HEK293 (cell line): Measurements from ENCODE around the gene SULT1B1.

ENCODE experiments used
- CTCF ChIP-seq: fragments of 450-650 bp; formaldehyde crosslinking; IDR thresholded peaks from 2 replicates; pipeline ENCODE4 v1.5.1; 2016; ENCODE audit warnings: missing biosample characterization, missing genetic modification characterization
- ZBTB11 ChIP-seq: fragments of 450-650 bp; formaldehyde crosslinking; conservative IDR thresholded peaks from 2 replicates; pipeline ENCODE4 v1.5.1; 2016; ENCODE audit warnings: low read depth, missing biosample characterization, missing genetic modification characterization
- ZNF19 ChIP-seq: fragments of 450-650 bp; formaldehyde crosslinking; IDR thresholded peaks from 2 replicates; pipeline ENCODE4; 2016; ENCODE audit warnings: missing biosample characterization, missing genetic modification characterization, low read depth
- ZNF239 ChIP-seq: fragments of 450-650 bp; formaldehyde crosslinking; IDR thresholded peaks from 2 replicates; pipeline ENCODE4 v1.5.1; 2016; ENCODE audit warnings: missing biosample characterization, missing genetic modification characterization
- ZNF24 ChIP-seq: fragments of 450-650 bp; formaldehyde crosslinking; IDR thresholded peaks from 2 replicates; pipeline ENCODE4 v1.5.1; 2016; ENCODE audit warnings: missing biosample characterization, missing genetic modification characterization
- ZNF335 ChIP-seq: fragments of 450-650 bp; formaldehyde crosslinking; conservative IDR thresholded peaks from 2 replicates; pipeline ENCODE4 v1.5.1; 2016; ENCODE audit warnings: missing biosample characterization, missing genetic modification characterization
- ZNF404 ChIP-seq: fragments of 450-650 bp; formaldehyde crosslinking; IDR thresholded peaks from 2 replicates; pipeline ENCODE4 v1.5.1; 2017; ENCODE audit warnings: missing biosample characterization, missing genetic modification characterization
- ZNF416 ChIP-seq: fragments of 450-650 bp; formaldehyde crosslinking; IDR thresholded peaks from 2 replicates; pipeline ENCODE4 v1.5.1; 2016; ENCODE audit warnings: missing biosample characterization, missing genetic modification characterization
- ZNF423 ChIP-seq: fragments of 450-650 bp; formaldehyde crosslinking; IDR thresholded peaks from 2 replicates; pipeline ENCODE4 v1.5.1; 2016; ENCODE audit warnings: missing biosample characterization, missing genetic modification characterization
- ZNF561 ChIP-seq: fragments of 450-650 bp; IDR thresholded peaks from 2 replicates; pipeline ENCODE4 v1.5.1; 2018; ENCODE audit warnings: missing biosample characterization, missing genetic modification characterization, borderline replicate concordance
- ZNF768 ChIP-seq: fragments of 450-650 bp; formaldehyde crosslinking; IDR thresholded peaks from 2 replicates; pipeline ENCODE4 v1.5.1; 2018; ENCODE audit warnings: missing biosample characterization, mild to moderate bottlenecking, missing genetic modification characterization
- TF ChIP-seq, protein P1 (sequence below): fragments of 450-650 bp; formaldehyde crosslinking; IDR thresholded peaks from 2 replicates; pipeline ENCODE4 v1.5.1; 2016; ENCODE audit warnings: missing biosample characterization, missing genetic modification characterization

DNA sequence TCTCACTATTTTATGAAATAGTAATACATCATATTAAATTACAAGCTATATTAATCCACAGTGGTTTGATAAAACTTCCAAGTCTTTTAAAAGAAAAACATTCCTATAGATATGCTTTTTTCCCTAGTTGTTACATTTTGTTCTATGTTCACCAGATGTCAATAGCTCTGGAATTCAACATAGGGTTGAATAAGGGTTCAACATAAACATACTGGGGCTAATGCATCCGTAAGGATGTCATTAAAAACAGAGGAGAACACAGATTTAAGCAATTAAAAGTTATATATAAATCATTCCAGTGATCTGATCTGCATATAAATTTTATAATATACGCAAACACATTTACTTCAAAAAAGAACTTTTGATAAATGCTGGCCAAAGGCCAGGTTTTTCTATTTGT, 32.5 kb downstream of the SULT1B1 start:
- TF ChIP-seq CTCF (tag by site-specific recombination) (no peak), ZBTB11 (tag by site-specific recombination) (no peak), ZNF404 (tag by site-specific recombination) (no peak), ZNF416 (tag by site-specific recombination) (no peak), ZNF423 (tag by site-specific recombination) (no peak), ZNF239 (tag by site-specific recombination) (no peak), ZNF335 (tag by site-specific recombination) (no peak), ZNF24 (tag by site-specific recombination) (no peak), ZNF19 (tag by site-specific recombination) (no peak), ZNF768 (tag by site-specific recombination) (no peak), ZNF561 (no peak)
- TF ChIP-seq, protein P1, sequence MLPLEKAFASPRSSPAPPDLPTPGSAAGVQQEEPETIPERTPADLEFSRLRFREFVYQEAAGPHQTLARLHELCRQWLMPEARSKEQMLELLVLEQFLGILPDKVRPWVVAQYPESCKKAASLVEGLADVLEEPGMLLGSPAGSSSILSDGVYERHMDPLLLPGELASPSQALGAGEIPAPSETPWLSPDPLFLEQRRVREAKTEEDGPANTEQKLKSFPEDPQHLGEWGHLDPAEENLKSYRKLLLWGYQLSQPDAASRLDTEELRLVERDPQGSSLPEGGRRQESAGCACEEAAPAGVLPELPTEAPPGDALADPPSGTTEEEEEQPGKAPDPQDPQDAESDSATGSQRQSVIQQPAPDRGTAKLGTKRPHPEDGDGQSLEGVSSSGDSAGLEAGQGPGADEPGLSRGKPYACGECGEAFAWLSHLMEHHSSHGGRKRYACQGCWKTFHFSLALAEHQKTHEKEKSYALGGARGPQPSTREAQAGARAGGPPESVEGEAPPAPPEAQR (tag by site-specific recombination): no peak
